ENCODE data around the gene ELAVL1. TPM values are rescaled to one million over a fixed set of nuclear protein-coding genes. Genes with fewer than 3 reads are reported as not detected.

Gene ELAVL1
- total and polyA plus RNA-seq, 2 donors (not counting 1 experiment from before 2014, with no cell fraction given) = 21.8 to 63.5 TPM

- peaks cover 0 to 13% of the 10 kb centered on the region in 2 experiments for H3K36me3 ChIP-seq (replicated peaks in 1 of 2; ENCODE audit: control extremely low read depth in 1 of 2, control insufficient read depth in 1 of 2, extremely low read depth in 1 of 2, insufficient read depth in 2 of 2, low read length in 1 of 2)
- Mint-ChIP-seq H3K9me3 (ENCODE audit: insufficient read depth) (no peaks in the 10 kb centered on the region), H3K4me1 (peaks cover 38% of the 10 kb centered on the region), H3K27me3 (peaks cover 8% of the 10 kb centered on the region), H3K4me3 (peak overlapping the region; percentile 73), H3K27ac (peak overlapping the region; percentile 37)
- H4K20me1 ChIP-seq (ENCODE audit: control insufficient read depth, insufficient read depth, low read length, poor library complexity, severe bottlenecking) = peaks cover 43% of the 10 kb centered on the region
- H3K9ac ChIP-seq (ENCODE audit: low read length) = no peak overlapping the region
- peaks cover 5% of the 10 kb centered on the region for H3K79me2 ChIP-seq (ENCODE audit: control insufficient read depth, insufficient read depth, low read length)
- TF ChIP-seq CTCF (IDR thresholded peaks at IDR 0.05) (no peak), EZH2 (IDR thresholded peaks at IDR 0.05; ENCODE audit: borderline replicate concordance, insufficient read depth, low read depth, low read length, poor library complexity, severe bottlenecking) (no peak)
- CTCF ChIA-PET = interaction anchor here (1.0 to 1.5 kb wide), 5 partner anchors 17 to 356 kb away, joined by 3 to 5 read pairs (median 5); no protein-coding TSS in a partner anchor
- POLR2A ChIA-PET = no interaction called here
- peaks cover 0 to 5% (median 2%) of the 10 kb centered on the region in 4 experiments for H3K27me3 ChIP-seq (replicated peaks in 1 of 4; ENCODE audit: control extremely low read depth in 1 of 4, control insufficient read depth in 3 of 4, insufficient read depth in 4 of 4, low read length in 3 of 4)
- peaks cover 28 to 34% of the 10 kb centered on the region in 2 donors for H3K4me1 ChIP-seq (ENCODE audit: control insufficient read depth in 2 of 2, insufficient read depth in 2 of 2, low read length in 2 of 2)
- ATAC-seq (ENCODE audit: low read depth) = no peak
- no peak overlapping the region for H3K4me2 ChIP-seq (replicated peaks; ENCODE audit: low read depth, low read length, poor library complexity, severe bottlenecking)
- no peak overlapping the region for H3K27ac ChIP-seq (ENCODE audit: low read length in 2 of 2)
- intact Hi-C loops (cut with micrococcal nuclease) = no loop called here
- WGBS (ENCODE audit: insufficient coverage) = 91% methylated on average over 12 of the region's 12 CpGs
- no peak overlapping the region for H3K4me3 ChIP-seq (ENCODE audit: control extremely low read depth in 1 of 5, extremely low read depth in 1 of 5, insufficient read depth in 1 of 5, low read depth in 2 of 5, low read length in 4 of 5)
- no peak for DNase-seq
- peaks cover 0 to 5% (median 0%) of the 10 kb centered on the region in 3 donors for H3K9me3 ChIP-seq (ENCODE audit: control extremely low read depth in 1 of 3, control insufficient read depth in 2 of 3, insufficient read depth in 1 of 3, low read length in 2 of 3)
- no peak overlapping the region for H2AFZ ChIP-seq (ENCODE audit: insufficient read depth, low read depth, low read length, poor library complexity, severe bottlenecking)
These were observed 81.2 kb downstream of the ELAVL1 start for GRCh38 chr19:7924241-7924640.

Data from B cell (primary cell).